HG03025 (cell line): ENCODE measurements around the gene CAP2.
"Not testable (repeated sequence)": the region's sequence is repeated elsewhere in the genome, so short reads cannot be mapped to it uniquely, and the experiment has no call there.

ENCODE experiments used
- ATAC-seq: cut with Tn5 transposase; IDR thresholded peaks from one replicate; pipeline ENCODE4 v1.9.1; 2021; ENCODE audit warnings: mild to moderate bottlenecking, moderate library complexity; ENCODE audit not compliant: unreplicated experiment, low FRiP score

CAP2 gene

DNA sequence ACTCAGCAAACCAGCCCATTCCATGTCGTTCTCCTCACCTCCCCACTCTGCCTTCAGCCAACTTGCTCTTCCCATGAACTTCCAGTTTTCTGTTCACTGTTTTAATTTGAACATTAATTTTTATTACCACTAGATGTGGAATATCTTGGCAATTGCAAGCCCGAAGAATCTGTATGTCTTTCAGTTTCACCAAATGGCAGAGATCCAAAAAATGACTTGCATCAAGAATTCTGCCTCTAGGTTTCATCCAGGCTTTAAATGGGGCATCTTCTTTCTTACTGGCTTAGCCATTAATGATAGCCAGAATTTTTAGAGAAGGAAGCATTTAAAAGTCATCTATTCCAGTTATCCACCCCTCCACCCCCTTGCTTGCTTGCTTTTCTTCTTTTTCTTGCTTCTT lies 39.0 kb downstream of the CAP2 start:
- ATAC-seq, result no peak

DNA sequence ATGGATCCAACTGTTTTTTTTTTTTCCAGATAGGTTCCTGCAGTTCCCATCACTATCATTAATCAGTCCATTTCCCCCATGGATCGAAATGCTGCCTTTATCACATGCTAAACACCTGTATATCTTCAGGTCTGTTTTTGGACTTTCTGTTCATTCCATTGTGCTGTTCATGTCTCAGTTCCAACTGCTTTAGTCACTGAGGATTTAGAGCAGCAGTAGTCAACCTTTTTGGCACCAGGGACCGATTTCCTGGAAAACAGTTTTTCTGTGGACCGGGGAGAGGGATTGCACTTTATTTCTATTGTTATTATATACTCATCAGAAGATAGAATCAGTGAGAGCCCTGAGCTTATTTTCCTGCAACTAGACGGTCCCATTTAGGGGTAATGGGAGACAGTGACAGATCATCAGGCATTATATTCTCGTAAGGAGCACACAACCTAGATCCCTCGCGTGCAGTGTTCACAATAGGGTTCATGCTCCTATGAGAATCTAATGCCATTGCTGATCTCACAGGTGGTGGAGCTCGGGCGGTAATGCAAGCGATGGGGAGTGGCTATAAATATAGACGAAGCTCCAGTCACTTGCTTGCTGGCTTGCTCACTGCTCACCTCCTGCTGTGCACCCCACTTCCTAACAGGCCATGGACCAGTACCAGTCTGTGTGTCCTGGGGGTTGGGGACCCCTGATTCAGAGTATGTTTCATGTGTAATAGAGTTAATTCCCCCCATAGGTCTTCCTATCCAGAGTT lies 46.0 kb downstream of the CAP2 start:
- ATAC-seq, result no peak

DNA sequence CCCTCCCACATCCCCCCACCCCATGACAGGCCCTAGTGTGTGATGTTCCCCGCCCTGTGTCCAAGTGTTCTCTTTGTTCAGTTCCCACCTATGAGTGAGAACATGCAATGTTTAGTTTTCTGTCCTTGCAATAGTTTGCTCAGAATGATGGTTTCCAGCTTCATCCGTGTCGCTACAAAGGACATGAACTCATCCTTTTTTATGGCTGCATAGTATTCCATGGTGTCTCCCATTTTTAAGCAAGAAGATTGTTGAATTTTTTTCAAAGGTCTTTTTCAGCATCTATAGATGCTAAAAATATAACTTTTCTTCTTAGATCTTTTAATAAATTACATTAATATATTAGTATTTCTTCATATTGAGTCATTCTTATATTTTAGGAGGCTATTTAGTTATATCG lies 47.4 kb downstream of the CAP2 start:
- ATAC-seq, result not testable (repeated sequence)

DNA sequence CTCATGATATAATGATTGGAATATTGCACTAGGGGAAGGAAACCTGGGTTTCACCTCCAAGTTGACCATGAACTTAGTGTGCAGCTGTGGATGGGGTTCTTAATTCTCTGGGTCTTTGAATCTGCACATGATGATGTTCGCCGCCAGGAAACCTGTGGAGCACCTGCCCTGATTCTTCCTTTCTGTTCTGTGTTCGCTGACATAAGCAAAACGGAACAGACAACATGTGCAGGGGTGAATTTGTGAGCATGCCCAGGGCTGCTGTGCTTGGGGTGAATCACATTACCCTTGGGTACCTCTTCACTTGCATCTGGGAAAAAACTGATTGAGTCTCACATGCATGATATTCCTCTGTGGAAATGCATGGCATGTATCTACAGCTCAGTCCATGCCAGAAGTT lies 48.8 kb downstream of the CAP2 start:
- ATAC-seq, result no peak

DNA sequence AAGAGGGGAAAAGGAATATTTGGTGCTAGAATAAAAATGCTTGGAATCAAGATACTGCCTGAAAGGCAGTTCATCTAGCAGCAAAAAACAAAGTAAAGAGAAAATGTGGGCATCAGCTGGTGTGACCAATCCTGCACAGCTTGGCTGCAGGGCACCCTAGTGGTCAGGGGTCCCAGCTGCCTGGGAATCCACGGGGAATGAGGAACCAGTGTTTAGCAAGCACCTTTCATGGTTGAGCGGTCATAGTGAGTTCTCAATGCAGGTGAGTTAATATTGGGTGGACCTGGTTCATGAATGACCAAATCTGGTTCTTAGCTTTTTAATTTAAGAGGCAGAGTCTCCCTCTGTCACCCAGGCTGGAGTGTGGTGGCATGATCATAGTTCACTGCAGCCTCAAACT lies 53.3 kb downstream of the CAP2 start:
- no peak for ATAC-seq

DNA sequence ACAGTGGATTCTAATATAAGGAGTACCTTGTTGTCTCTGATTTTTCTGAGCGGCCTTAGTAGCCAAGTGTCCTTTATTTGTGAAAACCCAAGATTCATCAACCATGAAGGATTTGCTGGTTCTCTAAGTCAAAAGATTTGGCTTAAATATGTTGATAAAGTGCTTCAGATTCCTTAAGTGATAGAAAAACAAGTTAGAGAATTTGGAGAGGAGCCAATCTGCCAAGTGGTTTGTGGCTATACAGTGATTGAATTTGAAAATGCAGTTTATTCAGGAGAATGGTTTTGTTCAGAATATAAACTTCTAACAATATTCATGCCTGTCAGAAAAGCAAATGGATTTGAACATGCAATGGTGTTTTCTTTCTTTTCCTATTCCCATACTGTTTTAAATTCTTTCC lies 54.8 kb downstream of the CAP2 start:
- no peak for ATAC-seq

DNA sequence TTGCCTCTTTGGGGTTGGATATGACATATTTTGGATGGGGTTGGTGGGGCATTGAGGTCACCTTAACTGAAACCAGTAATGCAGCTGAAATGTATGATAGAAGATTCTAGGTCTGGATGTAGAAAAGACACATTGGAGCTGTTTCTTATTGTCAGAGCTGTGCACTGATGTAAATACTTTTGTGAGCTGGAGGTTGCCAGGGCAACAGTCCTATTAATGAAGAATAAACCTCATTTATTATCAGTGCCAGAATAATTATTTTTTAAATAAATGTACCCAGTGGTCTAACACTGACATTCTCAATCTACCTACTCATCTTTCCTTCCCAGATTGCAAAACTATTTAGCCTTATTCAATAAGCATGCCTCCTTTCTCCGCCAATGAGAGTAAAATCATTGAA lies 57.0 kb downstream of the CAP2 start:
- no peak for ATAC-seq

DNA sequence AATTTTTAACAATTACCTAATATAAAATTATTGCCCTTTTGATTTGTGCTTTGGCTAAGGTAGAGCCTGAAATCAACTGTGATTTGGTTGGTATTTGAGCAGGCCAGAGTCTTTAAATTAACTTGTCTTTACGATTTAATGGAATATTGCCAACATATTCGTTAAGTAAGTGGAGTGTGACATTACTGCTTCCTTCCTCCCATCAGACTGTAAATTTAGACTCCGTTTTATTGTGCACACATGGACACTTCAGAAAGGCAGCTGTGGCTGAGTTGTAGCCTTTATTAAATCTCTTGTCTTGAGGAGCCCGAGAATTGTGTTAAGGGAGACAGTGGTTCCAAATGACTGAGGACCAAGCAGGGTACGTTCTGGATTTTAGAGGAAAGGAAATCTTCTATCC lies 57.4 kb downstream of the CAP2 start:
- ATAC-seq, result no peak

DNA sequence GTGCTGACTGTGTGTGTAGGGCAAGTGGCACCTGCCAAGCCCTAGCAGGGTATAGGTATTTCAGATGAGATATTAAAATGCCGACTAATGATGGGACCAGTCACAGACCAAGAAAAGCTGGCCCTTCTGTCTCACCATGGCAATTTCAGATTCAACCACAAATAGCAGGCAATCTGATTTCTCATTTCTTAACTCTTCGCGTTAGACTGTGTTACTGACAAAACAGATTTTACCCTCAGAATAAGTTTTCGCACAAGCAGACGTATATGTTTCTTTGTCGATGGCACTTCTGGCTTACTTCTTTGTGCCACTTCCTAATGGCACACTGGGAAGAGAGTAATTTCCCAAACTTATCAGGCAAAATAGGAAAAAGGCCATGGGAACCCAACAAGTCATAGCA lies 58.7 kb downstream of the CAP2 start:
- no peak for ATAC-seq

DNA sequence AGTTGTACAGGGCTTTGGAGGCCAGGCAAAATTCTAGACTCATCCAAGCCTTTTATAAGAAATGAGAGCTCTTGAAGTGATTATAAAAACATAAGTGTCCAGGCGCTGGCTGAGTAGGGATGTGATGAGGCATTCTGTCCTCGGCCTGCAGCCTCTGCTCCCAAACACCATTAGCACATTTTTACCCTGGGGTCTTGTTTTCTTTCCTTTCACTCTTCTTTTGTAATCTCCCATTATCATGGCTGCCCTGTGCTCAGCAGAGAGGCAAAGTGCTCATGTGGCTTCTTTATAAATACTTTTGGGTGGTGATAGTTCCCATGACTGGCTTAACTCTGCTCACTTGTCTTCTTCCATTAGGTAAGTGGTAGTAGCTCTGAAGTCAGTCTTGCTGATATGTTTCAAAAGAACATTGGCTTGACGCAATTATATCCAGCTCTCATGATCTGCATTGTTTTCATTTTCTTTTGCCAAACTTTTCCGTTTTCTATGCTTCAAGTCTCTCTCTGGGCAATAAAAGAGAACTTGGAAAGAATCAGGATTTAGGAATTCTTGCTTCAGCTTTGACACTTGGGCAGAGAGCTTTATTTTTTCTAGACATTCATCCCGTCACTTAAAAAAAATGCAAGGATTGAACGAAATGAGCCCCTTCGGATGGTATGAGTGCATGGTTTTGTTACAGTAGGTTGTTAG lies 61.1 kb downstream of the CAP2 start:
- no peak for ATAC-seq

DNA sequence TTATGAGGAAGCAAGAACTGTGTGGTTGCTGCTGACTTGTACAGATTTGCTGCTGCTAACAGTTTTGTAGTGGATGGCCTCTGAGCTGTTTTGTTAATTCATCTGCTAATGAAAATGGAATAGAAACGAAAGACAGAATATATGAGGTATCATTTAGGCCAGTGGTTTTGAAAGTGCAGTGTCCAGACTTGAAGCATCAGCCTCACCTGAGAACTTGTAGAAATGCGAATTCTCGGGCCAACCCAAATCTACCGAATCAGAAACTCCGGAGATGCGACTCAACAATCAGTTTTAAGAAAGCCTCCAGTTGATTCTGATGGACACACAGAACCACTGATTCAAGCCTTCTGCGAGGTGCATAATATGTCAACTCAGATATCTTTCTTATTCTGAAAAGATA lies 62.5 kb downstream of the CAP2 start:
- ATAC-seq, result no peak

DNA sequence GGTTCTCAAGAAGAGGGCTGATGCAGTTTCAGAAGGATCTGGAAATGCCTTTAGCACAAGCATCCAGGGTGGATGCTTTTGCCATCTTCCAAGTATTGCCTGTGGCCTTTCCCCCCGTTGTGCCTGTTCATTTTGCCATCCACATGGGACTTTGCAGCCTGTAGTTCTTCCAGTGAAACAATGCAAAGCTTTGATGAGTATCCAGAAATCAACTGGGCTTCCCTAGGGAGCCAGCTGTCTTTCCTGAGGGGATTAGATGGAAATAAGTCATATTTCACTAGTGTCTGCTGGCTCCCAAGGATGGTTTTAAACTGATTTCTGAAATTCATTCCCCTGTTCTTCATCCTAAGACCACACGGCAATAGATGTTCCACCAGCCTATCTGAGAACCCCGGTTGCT lies 63.3 kb downstream of the CAP2 start:
- no peak for ATAC-seq

DNA sequence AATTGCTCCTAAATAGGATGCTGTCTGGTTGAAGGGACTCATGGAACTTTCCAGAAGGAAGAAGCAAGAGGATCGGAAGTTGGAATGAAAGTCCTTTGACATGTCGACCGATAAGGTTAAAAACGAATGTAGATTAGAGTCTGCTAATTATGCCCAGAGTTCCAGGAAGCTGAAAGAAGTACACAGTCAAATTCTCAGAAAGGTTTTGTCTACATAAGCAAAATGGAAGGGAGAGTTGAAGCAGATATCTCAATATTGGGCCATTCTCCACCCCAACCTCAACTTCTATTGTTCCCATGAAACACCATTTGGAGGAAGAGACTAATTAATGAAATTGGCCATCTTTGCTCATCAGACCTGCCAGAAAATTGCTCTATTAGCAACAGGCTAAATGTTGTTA lies 64.0 kb downstream of the CAP2 start:
- ATAC-seq, result no peak

DNA sequence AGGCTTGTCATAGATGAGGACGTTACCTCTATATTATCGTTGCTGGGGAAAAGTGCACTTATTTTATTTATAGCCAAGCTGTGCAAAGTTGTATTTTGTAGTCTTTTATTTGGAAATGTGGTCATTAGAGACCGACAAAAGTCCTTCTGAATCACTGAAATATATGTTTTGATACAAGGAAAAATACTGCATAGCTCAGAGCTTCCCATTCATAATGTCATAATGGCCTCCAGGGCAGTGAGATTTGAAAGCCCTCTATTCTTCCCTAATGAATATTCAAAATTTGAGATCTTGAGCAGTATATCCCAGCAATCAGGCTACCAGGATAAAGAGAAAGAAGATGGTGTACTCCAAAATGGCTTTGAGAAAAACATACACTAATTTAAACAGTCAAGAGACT lies 64.6 kb downstream of the CAP2 start:
- no peak for ATAC-seq

DNA sequence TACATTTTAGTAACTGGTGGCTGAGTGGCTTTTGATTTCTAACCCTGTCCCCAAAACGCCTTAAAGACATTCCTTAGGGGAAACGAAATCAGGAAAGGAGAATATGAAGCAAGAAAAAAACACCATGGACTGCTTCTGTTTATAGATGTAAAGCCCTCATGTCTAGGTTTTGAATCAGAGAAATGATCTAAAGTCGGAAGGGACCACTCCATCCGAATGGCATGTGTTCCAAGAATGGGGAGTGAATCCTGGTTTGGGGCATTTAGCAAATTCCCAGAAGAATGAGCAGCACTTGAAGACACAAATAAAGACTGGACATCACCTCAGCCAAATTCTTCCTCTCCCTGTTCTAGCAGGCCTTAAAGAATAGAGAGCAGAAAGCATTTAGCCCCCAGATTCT lies 65.6 kb downstream of the CAP2 start:
- ATAC-seq, result no peak

DNA sequence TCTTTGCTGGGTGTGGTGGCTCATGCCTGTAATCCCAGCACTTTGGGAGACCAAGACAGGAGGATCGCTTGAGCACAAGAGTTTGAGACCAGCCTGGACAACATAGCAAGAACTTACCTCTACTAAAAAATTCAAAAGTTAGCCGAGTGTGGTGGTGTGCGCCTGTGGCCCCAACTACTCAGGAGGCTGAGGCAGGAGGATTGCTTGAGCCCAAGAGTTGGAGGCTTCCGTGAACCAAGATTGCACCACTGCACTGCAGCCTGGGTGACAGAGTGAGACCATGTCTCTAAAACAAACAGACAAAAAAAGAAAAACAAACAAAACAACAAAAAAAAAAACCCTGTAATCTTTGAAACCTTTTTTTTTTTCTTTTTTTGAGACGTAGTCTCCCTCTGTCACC lies 67.5 kb downstream of the CAP2 start:
- ATAC-seq, result no peak

DNA sequence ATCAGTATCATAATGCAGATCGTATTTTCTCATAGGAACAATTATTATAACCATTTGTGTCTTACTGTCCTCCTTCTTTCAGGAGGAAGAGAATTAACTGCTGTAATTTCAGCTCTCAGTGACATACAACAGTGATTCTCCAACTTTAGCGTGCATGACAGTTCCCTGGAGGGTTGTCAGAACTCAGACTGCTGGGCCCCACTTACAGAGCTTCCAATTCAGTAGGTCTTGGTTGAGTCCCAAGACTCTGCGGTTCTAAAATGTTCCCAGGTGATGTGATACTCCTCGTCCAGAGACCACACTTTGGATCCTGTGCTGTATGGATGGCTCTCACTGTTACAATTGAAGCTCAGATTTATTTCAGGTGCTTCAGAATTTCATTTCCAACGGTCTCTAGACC lies 72.8 kb downstream of the CAP2 start:
- no peak for ATAC-seq

DNA sequence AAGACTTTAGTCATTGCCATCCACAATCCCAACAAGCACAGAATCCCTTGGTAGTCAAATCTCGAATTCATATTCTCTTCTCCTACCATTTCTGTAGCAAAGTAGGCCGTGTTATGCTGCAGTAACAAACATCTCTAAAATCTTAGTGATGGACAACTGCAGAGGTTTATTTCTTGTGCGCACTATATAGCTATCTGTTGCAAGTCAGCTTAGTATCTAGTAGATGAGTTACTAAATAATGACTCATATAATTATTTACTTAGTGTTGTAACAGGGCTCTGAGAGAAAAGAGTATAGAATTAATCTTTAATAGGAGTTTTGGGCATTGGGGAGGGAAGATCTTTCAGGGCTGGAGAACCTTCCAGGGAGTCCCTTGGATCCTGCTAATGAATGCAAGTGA lies 73.3 kb downstream of the CAP2 start:
- no peak for ATAC-seq

DNA sequence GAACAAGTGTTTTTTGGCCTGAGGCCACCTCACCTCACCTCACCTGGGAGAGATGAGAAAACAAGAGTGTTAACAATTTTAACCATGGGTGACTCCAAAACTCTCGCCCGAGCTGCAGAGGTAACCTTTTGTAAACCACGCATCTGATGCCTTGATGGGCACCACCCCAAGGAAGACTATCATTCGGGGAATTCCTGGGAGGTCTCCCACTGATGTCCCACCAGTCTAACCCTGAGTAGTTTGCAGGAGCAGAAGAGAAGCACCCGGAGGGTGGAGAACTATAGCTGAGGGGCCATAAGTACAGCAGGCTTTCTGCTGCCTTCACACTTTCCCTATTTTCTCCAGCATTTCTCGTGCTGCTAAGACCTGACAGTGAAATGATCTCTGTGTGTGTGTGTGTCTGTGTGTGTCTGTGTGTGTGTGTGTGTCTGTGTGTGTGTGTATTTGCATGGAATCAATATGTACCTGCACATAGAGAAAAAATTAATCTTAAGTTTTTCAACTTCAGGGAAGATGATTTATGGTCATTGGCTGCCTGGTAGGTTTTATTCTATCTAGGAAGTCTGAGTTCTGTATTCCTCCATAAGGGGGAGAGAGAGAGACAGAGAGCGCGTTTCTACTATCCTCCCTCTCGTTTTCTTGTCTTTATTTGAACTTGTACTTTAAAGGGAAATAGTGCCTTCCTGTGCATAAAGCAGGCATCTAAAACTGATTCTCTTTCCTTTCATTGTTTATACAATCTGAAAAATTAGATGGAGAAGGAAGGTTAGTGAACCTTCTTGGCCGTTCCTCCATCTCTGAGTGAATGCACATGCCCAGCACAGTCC lies 75.8 kb downstream of the CAP2 start:
- ATAC-seq, result no peak

DNA sequence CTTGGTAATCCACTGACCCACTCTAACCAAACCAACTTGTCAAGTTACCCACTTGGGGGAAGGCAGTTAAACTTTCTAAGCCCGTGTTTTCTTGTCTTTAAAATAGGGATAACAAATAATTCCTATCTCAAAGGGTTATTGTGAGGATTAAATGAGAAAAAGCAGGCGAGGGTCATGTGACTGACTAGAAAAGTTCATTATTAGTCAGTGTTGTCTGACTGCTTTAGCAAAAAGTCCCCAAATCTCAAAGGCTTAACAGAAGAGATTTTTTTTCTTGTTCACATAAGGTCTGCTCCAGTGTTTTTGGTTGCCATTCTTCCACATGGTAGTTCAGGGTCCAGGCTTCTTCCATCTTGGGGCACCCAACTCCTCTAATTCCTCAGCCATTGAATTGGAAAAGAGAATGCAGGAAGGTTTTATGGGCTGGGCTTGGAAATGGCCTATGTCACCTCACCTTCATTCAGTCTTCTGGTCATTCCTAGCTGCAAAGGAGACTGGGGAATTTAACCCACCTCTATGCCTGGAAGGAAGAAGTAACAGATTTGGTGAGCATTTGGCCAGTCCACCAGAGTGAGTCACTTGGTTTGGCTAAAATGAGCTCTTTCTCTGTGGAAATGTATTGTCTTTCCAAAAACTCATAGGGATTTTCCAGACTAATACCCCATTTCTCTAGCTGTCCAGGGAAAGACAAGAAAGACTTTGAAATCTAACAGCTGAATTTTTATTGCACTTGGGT lies 77.0 kb downstream of the CAP2 start:
- ATAC-seq, result no peak

DNA sequence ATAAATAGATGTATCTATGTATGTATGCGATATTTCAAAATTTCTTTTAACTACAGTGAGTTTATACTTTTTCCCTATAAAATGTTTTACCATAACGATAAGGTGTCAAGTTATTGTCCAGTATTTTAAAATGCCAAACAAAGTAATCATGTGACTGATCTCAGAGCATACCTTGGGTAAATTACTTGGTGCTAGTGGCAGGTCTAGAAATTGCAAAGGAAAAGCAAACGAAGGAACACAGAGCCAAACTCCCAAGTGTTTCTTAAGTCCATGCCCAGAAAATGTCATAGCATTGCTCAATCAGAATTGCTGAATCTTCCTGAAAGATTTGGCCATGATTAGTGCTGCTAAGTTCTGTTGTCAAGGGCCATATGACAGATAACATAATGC lies 77.5 kb downstream of the CAP2 start:
- no peak for ATAC-seq
